GM19438 (cell line): ENCODE results near the gene PIEZO1.
"Not testable (repeated sequence)": the region's sequence is repeated elsewhere in the genome, so short reads cannot be mapped to it uniquely, and the experiment has no call there.

Experiments
- ATAC-seq: cut with Tn5 transposase; IDR thresholded peaks from one replicate; pipeline ENCODE4 v1.9.1; 2021; ENCODE audit warnings: low read depth; ENCODE audit not compliant: unreplicated experiment

PIEZO1 gene

GRCh38 chr16:88785106-88785924, at the start of gene PIEZO1:
TSS of gene PIEZO1 (minus strand) at chr16:88785220. CDS start at chr16:88784964, 256 bp downstream.
- ATAC-seq, result no peak

GRCh38 chr16:88834670-88835069, 49.6 kb upstream of the PIEZO1 start:
- ATAC-seq, result no peak

GRCh38 chr16:88833086-88833485, 48.1 kb upstream of the PIEZO1 start:
- ATAC-seq, result no peak

GRCh38 chr16:88831838-88832237, 46.8 kb upstream of the PIEZO1 start:
- ATAC-seq, result no peak

GRCh38 chr16:88830783-88831182, 45.8 kb upstream of the PIEZO1 start:
- ATAC-seq, result no peak

- no peak for ATAC-seq
Observed at GRCh38 chr16:88830258-88830657, 45.2 kb upstream of the PIEZO1 start.

GRCh38 chr16:88828711-88829110, 43.7 kb upstream of the PIEZO1 start:
- no peak for ATAC-seq

GRCh38 chr16:88827727-88828126, 42.7 kb upstream of the PIEZO1 start:
- ATAC-seq, result no peak

GRCh38 chr16:88826070-88826840, 41.2 kb upstream of the PIEZO1 start:
- ATAC-seq, result no peak

GRCh38 chr16:88825146-88825545, 40.1 kb upstream of the PIEZO1 start:
- no peak for ATAC-seq

- ATAC-seq, result no peak
Observed at GRCh38 chr16:88824256-88825077, 39.4 kb upstream of the PIEZO1 start.

- ATAC-seq, result not testable (repeated sequence)
Observed at GRCh38 chr16:88823646-88824045, 38.6 kb upstream of the PIEZO1 start.

- no peak for ATAC-seq
Observed at GRCh38 chr16:88822281-88823040, 37.4 kb upstream of the PIEZO1 start.

GRCh38 chr16:88821168-88821850, 36.3 kb upstream of the PIEZO1 start:
- no peak for ATAC-seq

GRCh38 chr16:88820385-88821025, 35.5 kb upstream of the PIEZO1 start:
- ATAC-seq, result no peak

GRCh38 chr16:88819126-88819525, 34.1 kb upstream of the PIEZO1 start:
- no peak for ATAC-seq

GRCh38 chr16:88818575-88818874, 33.5 kb upstream of the PIEZO1 start:
- no peak for ATAC-seq

GRCh38 chr16:88817785-88818574, 33.0 kb upstream of the PIEZO1 start:
- ATAC-seq, result no peak
